HG03575 (cell line): ENCODE data around the gene EPAS1.

ENCODE experiments used
- ATAC-seq: cut with Tn5 transposase; IDR thresholded peaks from one replicate; pipeline ENCODE4 v1.9.1; 2021; ENCODE audit not compliant: unreplicated experiment, insufficient number of reproducible peaks, low FRiP score; ENCODE audit errors: extremely low read depth

Gene EPAS1

GRCh38 chr2:46333912-46334311 lies 36.7 kb downstream of the EPAS1 start:
- no peak for ATAC-seq

- no peak for ATAC-seq
Measured at GRCh38 chr2:46334389-46335271, 37.4 kb downstream of the EPAS1 start.

GRCh38 chr2:46335391-46336282 lies 38.4 kb downstream of the EPAS1 start:
- no peak for ATAC-seq

- no peak for ATAC-seq
Measured at GRCh38 chr2:46336283-46336959, 39.2 kb downstream of the EPAS1 start.

GRCh38 chr2:46337208-46337994 lies 40.2 kb downstream of the EPAS1 start:
- ATAC-seq = no peak

- ATAC-seq = no peak
Measured at GRCh38 chr2:46338674-46339073, 41.5 kb downstream of the EPAS1 start.

- ATAC-seq = no peak
Measured at GRCh38 chr2:46339200-46339599, 42.0 kb downstream of the EPAS1 start.

- no peak for ATAC-seq
Measured at GRCh38 chr2:46339676-46340459, 42.7 kb downstream of the EPAS1 start.

GRCh38 chr2:46340740-46341420 lies 43.7 kb downstream of the EPAS1 start:
- ATAC-seq = no peak

GRCh38 chr2:46342566-46343315 lies 45.5 kb downstream of the EPAS1 start:
- ATAC-seq = no peak

GRCh38 chr2:46344706-46345105 lies 47.5 kb downstream of the EPAS1 start:
- no peak for ATAC-seq

GRCh38 chr2:46345775-46346174 lies 48.6 kb downstream of the EPAS1 start:
- ATAC-seq = no peak

- no peak for ATAC-seq
Measured at GRCh38 chr2:46346719-46347118, 49.5 kb downstream of the EPAS1 start.

GRCh38 chr2:46347648-46348280 lies 50.6 kb downstream of the EPAS1 start:
- ATAC-seq = no peak

- ATAC-seq = no peak
Measured at GRCh38 chr2:46349115-46349547, 51.9 kb downstream of the EPAS1 start.

GRCh38 chr2:46350029-46350689 lies 53.0 kb downstream of the EPAS1 start:
- ATAC-seq = no peak
